IMR-90 (cell line): Measurements from ENCODE around the gene TPSAB1. TPM values are rescaled to one million over a fixed set of nuclear protein-coding genes. Genes with fewer than 3 reads are reported as not detected.

Source experiments
- ATAC-seq: fragments of 200-7000 bp; cut with Tn5 transposase; 2 replicates; pipeline ENCODE4 v1.9.1; 2020; ENCODE audit warnings: low read depth, mild to moderate bottlenecking, moderate library complexity
- BruUV-seq: library from RNA; stranded (reverse); fragments of 400-500 nt; replicated peaks from 2 replicates; lab custom pipeline; 2021; lab: Mats Ljungman, UMichigan
- CTCF ChIA-PET: fragments of 300-600 bp; formaldehyde crosslinking; extraction: SDS; loops from one replicate; lab custom pipeline; 2021; ENCODE audit warnings: antibody characterized with exemption; lab: Yijun Ruan, JAX
- POLR2A ChIA-PET: fragments of 300-600 bp; sonication (Branson Sonifier 250); formaldehyde crosslinking; loops from one replicate; lab custom pipeline; 2022; ENCODE audit warnings: antibody characterized with exemption; ENCODE audit not compliant: unreplicated experiment; lab: Charles Lee
- DNase-seq: peaks from one replicate; pipeline ENCODE4 v3.0.0; 2013
- H2AFZ ChIP-seq: replicated peaks from 2 replicates; pipeline ENCODE3; 2013; ENCODE audit warnings: low read length, mild to moderate bottlenecking; ENCODE audit not compliant: poor library complexity
- H2AK5ac ChIP-seq: 2 replicates; pipeline ENCODE4 v1.6.1; 2013; ENCODE audit warnings: low read depth, low read length, inconsistent platforms
- H2AK9ac ChIP-seq: replicated peaks from 2 replicates; pipeline ENCODE3; 2013; ENCODE audit warnings: mild to moderate bottlenecking, low read depth, low read length, moderate library complexity; ENCODE audit not compliant: poor library complexity
- H2BK120ac ChIP-seq: 2 replicates; pipeline ENCODE4 v1.6.1; 2013; ENCODE audit warnings: low read depth, low read length, inconsistent platforms
- H2BK15ac ChIP-seq: 3 replicates; pipeline ENCODE4 v1.6.1; 2013; ENCODE audit warnings: low read depth, low read length, inconsistent platforms
- H2BK20ac ChIP-seq: 2 replicates; pipeline ENCODE4 v1.6.1; 2013; ENCODE audit warnings: low read depth, mild to moderate bottlenecking, inconsistent platforms, low read length, moderate library complexity
- H2BK5ac ChIP-seq: 2 replicates; pipeline ENCODE4 v1.6.1; 2013; ENCODE audit warnings: mild to moderate bottlenecking, low read depth, low read length, inconsistent platforms; ENCODE audit not compliant: poor library complexity, severe bottlenecking
- H3K14ac ChIP-seq: replicated peaks from 2 replicates; pipeline ENCODE4 v1.6.1; 2013; ENCODE audit warnings: low read depth, low read length, inconsistent platforms
- H3K18ac ChIP-seq: 2 replicates; pipeline ENCODE4 v1.6.1; 2013; ENCODE audit warnings: low read depth, low read length, control low read depth
- H3K23ac ChIP-seq: 2 replicates; pipeline ENCODE4 v1.6.1; 2013; ENCODE audit warnings: low read depth, low read length, inconsistent platforms
- H3K27ac ChIP-seq: 2 replicates; pipeline ENCODE4 v1.5.1; 2013; ENCODE audit warnings: mild to moderate bottlenecking, control low read depth, low read length; ENCODE audit not compliant: insufficient read depth
- H3K27me3 ChIP-seq: 2 replicates; pipeline ENCODE4 v1.6.1; 2013; ENCODE audit warnings: low read length; ENCODE audit not compliant: control insufficient read depth, insufficient read depth
- H3K36me3 ChIP-seq: 2 replicates; pipeline ENCODE4 v1.6.1; 2013; ENCODE audit warnings: low read length, mixed read lengths; ENCODE audit not compliant: control insufficient read depth, insufficient read depth
- H3K4ac ChIP-seq: 2 replicates; pipeline ENCODE4 v1.6.1; 2013; ENCODE audit warnings: low read depth, low read length, inconsistent platforms
- H3K4me1 ChIP-seq: 2 replicates; pipeline ENCODE4 v1.6.1; 2013; ENCODE audit warnings: low read length, mixed read lengths; ENCODE audit not compliant: control insufficient read depth, insufficient read depth
- H3K4me2 ChIP-seq: 2 replicates; pipeline ENCODE4 v1.6.1; 2013; ENCODE audit warnings: low read depth, mild to moderate bottlenecking, control low read depth, low read length, moderate library complexity
- H3K4me3 ChIP-seq: 2 replicates; pipeline ENCODE4 v1.5.1; 2013; ENCODE audit warnings: low read depth, mild to moderate bottlenecking, control low read depth, low read length, moderate library complexity; ENCODE audit not compliant: insufficient read depth
- H3K56ac ChIP-seq: 2 replicates; pipeline ENCODE4 v1.6.1; 2013; ENCODE audit warnings: low read length, inconsistent platforms; ENCODE audit not compliant: insufficient read depth; ENCODE audit errors: extremely low read depth
- H3K79me1 ChIP-seq, 2 experiments: 2 replicates each; pipeline ENCODE4 v1.6.1; 2013; ENCODE audit warnings: low read length in 2 of 2, inconsistent platforms in 1 of 2, low read depth in 1 of 2
- H3K9ac ChIP-seq: 2 replicates; pipeline ENCODE4 v1.6.1; 2013; ENCODE audit warnings: low read depth, low read length, control low read depth
- H3K9me1 ChIP-seq: 2 replicates; pipeline ENCODE4 v1.6.1; 2013; ENCODE audit warnings: low read length, inconsistent platforms; ENCODE audit not compliant: insufficient read depth
- H3K9me3 ChIP-seq: 2 replicates; pipeline ENCODE4 v1.6.1; 2013; ENCODE audit warnings: low read length; ENCODE audit not compliant: control insufficient read depth, insufficient read depth
- H4K20me1 ChIP-seq: 2 replicates; pipeline ENCODE4 v1.6.1; 2013; ENCODE audit warnings: low read length, inconsistent platforms; ENCODE audit not compliant: insufficient read depth
- H4K5ac ChIP-seq: 2 replicates; pipeline ENCODE4 v1.6.1; 2013; ENCODE audit warnings: mild to moderate bottlenecking, low read depth, low read length, control low read depth
- H4K8ac ChIP-seq, 2 experiments: 2 replicates each; pipeline ENCODE4 v1.6.1; 2013; ENCODE audit warnings: low read depth in 2 of 2, low read length in 2 of 2, control low read depth in 1 of 2, inconsistent platforms in 1 of 2
- H4K91ac ChIP-seq: 2 replicates; pipeline ENCODE4 v1.6.1; 2013; ENCODE audit warnings: low read depth, low read length, inconsistent platforms; ENCODE audit not compliant: insufficient read depth
- BHLHE40 ChIP-seq: fragments of 150-350 bp; IDR thresholded peaks from 2 replicates; pipeline ENCODE4 v1.6.1; 2016; ENCODE audit warnings: mild to moderate bottlenecking, low read depth, low read length
- CEBPB ChIP-seq: IDR thresholded peaks from 2 replicates; pipeline ENCODE4 v1.6.1; 2012; ENCODE audit warnings: low read depth, low read length, improper control_type of control experiment
- CTCF ChIP-seq: conservative IDR thresholded peaks from 2 replicates; pipeline ENCODE4 v1.5.1; 2012; ENCODE audit warnings: mild to moderate bottlenecking, low read depth, low read length, improper control_type of control experiment
- ELK1 ChIP-seq: fragments of 150-350 bp; IDR thresholded peaks from 2 replicates; pipeline ENCODE4 v1.6.1; 2016; ENCODE audit warnings: low read depth, mild to moderate bottlenecking, low read length, moderate library complexity, borderline replicate concordance
- FOS ChIP-seq: fragments of 150-350 bp; IDR thresholded peaks from 2 replicates; pipeline ENCODE4 v1.6.1; 2016; ENCODE audit warnings: low read depth, low read length
- MAFK ChIP-seq: IDR thresholded peaks from 2 replicates; pipeline ENCODE4 v1.6.1; 2012; ENCODE audit warnings: low read depth, low read length, improper control_type of control experiment
- MAZ ChIP-seq: IDR thresholded peaks from 2 replicates; pipeline ENCODE4 v1.6.1; 2012; ENCODE audit warnings: low read depth, mild to moderate bottlenecking, low read length, improper control_type of control experiment, moderate library complexity, borderline replicate concordance
- NFE2L2 ChIP-seq: fragments of 150-350 bp; IDR thresholded peaks from 2 replicates; pipeline ENCODE4 v1.6.1; 2016; ENCODE audit warnings: low read depth, mild to moderate bottlenecking, low read length
- RCOR1 ChIP-seq: IDR thresholded peaks from 2 replicates; pipeline ENCODE4 v1.6.1; 2012; ENCODE audit warnings: mild to moderate bottlenecking, low read length, improper control_type of control experiment; ENCODE audit not compliant: insufficient replicate concordance
- USF2 ChIP-seq: fragments of 150-350 bp; IDR thresholded peaks from 2 replicates; pipeline ENCODE4 v1.6.1; 2017; ENCODE audit warnings: mild to moderate bottlenecking, antibody characterized with exemption, low read length, low read depth
- WGBS, 2 experiments: methylation state at CpG; one replicate each; pipeline versions ENCODE4 v1.1.5 to v1.1.7; 2013; ENCODE audit warnings: missing lambda C conversion rate in 2 of 2; ENCODE audit not compliant: insufficient read length in 1 of 2; ENCODE audit errors: extremely low coverage in 2 of 2; 5-methylcytosine and 5-hydroxymethylcytosine counted together
- dilution Hi-C: fragments of 300-500 bp; cut with HindIII; formaldehyde crosslinking; loops from one replicate; pipeline ENCODE4 v1.14.3; 2018; ENCODE audit warnings: low sequenced_read_pairs; ENCODE audit not compliant: unreplicated experiment
- in situ Hi-C: fragments of 300-500 bp; cut with MboI; formaldehyde crosslinking; loops from 3 replicates; pipeline ENCODE4 v1.14.3; 2019; ENCODE audit warnings: low sequenced_read_pairs, inconsistent platforms, mixed read lengths
- intact Hi-C: fragments of 100-400 bp; cut with micrococcal nuclease; formaldehyde crosslinking; loops from 2 replicates; pipeline ENCODE4 v1.10.0; 2022
- polyA plus RNA-seq, 3 experiments: library from polyadenylated mRNA; depleted of rRNA; stranded (reverse); fragments of >200 nt; gene quantifications; 2 replicates each; pipeline ENCODE4 v1.2.3, GENCODE V29; 2012; ENCODE audit warnings: low replicate concordance in 1 of 3
- total RNA-seq: library from RNA; depleted of rRNA; stranded (reverse); fragments of >200 nt; gene quantifications from 2 replicates; pipeline ENCODE4 v1.2.3, GENCODE V29; 2012

Gene TPSAB1
- total and polyA plus RNA-seq, 2 of the 4 experiments (the other 2 are of a cell fraction): not detected

- Histone ChIP-seq H3K14ac (no peak overlapping the region), H3K36me3 (no peaks in the 10 kb centered on the region), H3K18ac (no peak overlapping the region), H4K5ac (no peak overlapping the region), H3K9ac (no peak overlapping the region), H3K79me1 (no peaks in the 10 kb centered on the region), H4K20me1 (peaks cover 14% of the 10 kb centered on the region), H3K4me1 (no peaks in the 10 kb centered on the region), H2AFZ (peak overlapping the region; percentile 56), H2AK9ac (no peak overlapping the region), H2AK5ac (no peak overlapping the region), H3K56ac (no peak overlapping the region), H2BK20ac (no peak overlapping the region), H3K4me3 (no peak overlapping the region), H2BK5ac (no peak overlapping the region), H3K9me3 (no peaks in the 10 kb centered on the region), H2BK120ac (no peak overlapping the region), H3K27ac (no peak overlapping the region), H3K4ac (no peak overlapping the region), H4K91ac (no peak overlapping the region), H2BK15ac (no peak overlapping the region), H3K4me2 (no peak overlapping the region), H3K27me3 (no peaks in the 10 kb centered on the region), H4K8ac (no peak overlapping the region), H3K9me1 (no peaks in the 10 kb centered on the region), H3K23ac (no peak overlapping the region)
- TF ChIP-seq MAFK (no peak), CTCF (no peak), NFE2L2 (no peak), RCOR1 (no peak), FOS (no peak), ELK1 (no peak), MAZ (no peak), USF2 (no peak), CEBPB (no peak), BHLHE40 (no peak)
- 55% methylated on average over 13 of the region's 29 CpGs; no CpG with 5 or more reads in 1 of the 2 experiments for WGBS, 2 experiments
- ChIA-PET CTCF (interaction anchor here (0.6 kb wide), 1 partner anchor 230 kb away, joined by 3 read pairs; no protein-coding TSS in a partner anchor), POLR2A (no interaction called here)
- intact Hi-C loops: loop anchor here (1.0 kb wide), 1 partner anchor 88 kb away; no protein-coding TSS in a partner anchor
- ATAC-seq: no peak
- dilution Hi-C loops: no loop called here
- DNase-seq: no peak
- in situ Hi-C loops: no loop called here
- BruUV-seq: no TSS peak
Observed at GRCh38 chr16:1193825-1194581, 46.5 kb upstream of the TPSAB1 start.
